GM18502 (cell line): ENCODE results near the gene C1QL1.

Experiments
- ATAC-seq: cut with Tn5 transposase; IDR thresholded peaks from one replicate; pipeline ENCODE4 v1.9.1; 2021; ENCODE audit warnings: mild to moderate bottlenecking; ENCODE audit not compliant: unreplicated experiment, poor library complexity

Gene C1QL1

DNA sequence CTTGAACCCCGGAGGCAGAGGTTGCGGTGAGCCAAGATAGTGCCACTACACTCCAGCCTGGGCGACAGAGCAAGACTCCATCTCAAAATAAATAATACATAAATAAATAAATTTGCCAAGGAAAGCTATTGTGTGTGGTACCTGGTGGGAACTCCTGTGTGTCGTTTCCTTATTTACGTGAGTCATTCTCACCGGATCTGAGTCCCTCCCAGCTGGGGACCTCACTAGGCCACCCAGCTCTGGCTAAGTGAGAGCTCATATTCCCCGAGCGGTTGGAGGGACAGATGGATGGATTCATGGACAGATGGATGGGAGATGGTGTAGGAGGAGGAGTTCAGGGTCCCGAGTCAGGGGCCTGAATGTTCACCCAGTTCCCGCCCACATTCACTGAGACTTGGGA, 22.9 kb upstream of the C1QL1 start:
- ATAC-seq: no peak

DNA sequence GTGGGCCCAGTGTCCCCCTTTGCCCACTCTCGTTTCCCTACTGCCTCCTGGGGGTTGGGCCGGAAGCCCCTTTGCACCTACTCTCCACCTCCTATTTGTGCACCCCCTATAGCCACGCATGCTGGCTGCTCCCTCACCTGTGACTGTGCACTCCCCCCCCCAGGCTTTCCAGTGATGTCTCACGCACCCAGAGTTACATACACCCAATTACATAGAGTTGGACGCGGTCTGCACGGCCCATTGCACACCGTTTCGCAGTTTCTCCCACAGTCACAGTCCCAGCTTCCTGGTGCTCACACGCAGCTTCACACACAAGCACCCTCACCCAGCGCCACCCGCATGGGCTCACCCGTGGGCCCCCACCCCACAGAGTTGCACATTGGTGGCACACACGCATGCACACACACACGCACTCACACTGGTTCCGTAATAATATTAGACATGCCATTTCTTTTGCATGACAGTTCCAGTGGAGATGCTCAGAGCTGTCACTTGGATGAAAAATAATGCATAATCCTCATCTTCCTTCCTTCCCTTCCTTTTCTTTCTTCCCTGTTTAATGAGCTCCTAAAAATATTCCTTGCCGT, 21.5 kb upstream of the C1QL1 start:
- ATAC-seq: no peak

DNA sequence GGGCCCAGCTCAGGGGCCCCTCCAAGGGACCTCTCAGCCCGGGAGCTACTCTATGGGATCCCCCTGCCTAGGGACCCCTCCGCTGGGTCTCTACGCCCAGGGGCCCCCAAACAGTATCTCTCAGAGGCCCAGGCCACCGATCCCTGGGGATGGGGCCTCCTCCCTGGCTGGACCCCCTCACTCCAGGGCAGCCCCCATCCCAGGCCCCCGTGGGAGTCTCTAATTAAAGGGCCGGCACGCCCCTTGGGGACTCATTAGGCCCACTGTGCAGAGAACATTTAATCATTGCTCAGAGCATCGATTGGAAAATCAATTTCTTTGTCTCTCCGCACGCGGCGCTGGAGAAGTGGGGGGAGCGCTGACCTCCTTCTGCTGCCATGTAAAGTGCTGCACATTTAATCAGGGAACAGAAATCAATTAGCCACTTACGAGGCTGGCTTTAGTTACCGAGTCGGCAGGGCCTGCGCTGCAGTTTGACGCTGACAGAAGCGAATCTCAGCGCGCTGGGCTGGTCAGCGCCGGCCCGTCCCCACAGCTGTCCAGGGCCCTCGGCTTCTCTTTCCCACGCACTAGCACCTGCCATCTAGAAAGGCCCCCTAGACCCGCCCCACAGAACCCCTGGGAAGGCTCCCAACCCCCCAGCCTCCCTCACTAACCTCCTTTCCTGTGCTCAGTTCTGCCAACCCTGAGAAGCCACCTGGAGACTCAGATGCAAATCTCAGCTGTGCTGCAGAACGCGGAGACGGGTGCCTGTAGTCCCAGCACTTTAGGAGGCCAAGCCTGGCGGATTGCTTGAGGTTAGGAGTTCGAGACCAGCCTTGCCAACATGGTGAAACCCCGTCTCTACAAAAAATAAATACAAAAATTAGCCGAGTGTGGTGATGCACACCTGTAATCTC, 20.2 kb upstream of the C1QL1 start:
- no peak for ATAC-seq

- ATAC-seq: no peak
Measured at GRCh38 chr17:44983563-44983962, 15.5 kb upstream of the C1QL1 start.

DNA sequence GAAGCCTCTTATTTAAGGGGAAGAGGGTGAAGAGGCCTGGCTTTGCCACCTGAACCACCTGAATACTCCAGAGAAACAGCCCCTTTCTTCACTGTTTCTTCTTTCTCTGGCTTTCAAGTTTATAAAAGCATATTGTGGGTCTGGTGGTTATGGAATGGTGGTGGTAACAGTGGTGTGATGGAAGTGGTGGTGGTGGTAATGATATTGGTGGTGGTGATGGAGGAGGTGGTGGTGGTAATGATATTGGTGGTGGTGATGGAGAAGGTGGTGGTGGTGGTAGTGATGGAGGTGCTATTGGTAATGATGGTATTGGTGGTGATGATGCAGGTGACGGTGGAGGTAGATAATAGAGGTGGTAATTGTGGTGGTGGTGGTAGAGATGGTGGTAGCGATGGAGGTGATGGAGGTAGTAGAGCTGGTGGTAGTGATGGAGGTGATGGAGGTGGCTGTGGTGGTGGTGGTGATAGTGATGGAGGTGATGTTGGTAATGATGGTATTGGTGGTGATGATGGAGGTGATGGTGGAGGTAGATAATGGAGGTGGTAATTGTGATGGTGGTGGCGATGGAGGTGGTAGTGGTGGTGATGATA, 14.1 kb upstream of the C1QL1 start:
- ATAC-seq: no peak

DNA sequence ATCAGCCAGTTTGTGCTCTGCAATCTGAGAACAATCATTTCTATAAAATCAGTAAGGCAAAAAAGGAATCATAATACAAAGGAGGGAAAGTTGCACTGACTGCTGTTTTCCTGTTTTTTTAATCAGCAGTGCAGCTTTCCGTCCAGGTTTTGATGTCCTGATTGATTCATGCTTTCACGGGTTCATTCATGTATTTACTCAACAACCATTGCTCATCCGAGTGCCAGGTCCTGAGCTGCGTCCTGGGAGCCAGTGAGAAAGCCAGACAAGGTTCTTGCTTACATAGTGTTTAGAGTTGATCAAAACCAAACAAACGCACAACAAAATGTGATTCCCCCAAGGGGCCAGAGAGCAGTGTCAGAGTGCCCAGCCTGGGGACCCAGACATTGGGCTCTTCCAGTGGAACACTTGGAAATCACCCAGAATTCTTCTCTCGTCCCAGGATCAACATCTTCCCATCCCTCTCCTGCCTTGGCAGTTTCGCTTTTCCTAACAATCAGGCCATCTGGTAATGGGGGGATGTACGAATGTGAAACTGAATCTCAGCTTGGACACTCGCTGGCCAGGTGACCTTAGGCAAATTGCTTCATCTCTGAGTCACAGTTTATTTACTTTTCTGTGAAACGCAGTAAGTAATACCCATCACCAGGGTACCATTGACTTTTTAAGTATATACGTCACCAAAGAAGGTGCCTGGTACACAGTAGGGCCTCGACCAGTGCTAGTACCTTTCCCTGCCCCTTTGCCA, 13.3 kb upstream of the C1QL1 start:
- no peak for ATAC-seq

GRCh38 chr17:44979426-44979995, 11.4 kb upstream of the C1QL1 start:
- no peak for ATAC-seq

DNA sequence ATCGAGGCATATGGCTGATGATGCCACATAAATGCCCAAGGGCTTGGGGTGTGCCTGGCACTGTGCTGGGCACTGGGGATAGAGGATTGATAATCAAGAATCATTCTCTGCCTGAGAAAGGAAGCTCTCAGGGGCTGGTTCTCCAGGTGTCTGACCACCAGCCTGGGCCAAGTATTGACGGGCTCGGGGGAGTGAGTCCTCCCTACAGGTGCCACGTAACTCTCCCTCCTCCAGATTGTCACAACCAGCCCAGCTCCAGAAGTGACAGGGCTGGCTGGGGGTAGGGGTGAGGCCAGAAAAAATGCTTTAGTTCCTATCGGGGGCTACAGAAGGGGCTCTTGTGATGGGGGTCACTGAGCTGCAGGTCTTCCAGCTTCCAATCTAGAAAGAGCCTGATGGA, 10.7 kb upstream of the C1QL1 start:
- no peak for ATAC-seq

DNA sequence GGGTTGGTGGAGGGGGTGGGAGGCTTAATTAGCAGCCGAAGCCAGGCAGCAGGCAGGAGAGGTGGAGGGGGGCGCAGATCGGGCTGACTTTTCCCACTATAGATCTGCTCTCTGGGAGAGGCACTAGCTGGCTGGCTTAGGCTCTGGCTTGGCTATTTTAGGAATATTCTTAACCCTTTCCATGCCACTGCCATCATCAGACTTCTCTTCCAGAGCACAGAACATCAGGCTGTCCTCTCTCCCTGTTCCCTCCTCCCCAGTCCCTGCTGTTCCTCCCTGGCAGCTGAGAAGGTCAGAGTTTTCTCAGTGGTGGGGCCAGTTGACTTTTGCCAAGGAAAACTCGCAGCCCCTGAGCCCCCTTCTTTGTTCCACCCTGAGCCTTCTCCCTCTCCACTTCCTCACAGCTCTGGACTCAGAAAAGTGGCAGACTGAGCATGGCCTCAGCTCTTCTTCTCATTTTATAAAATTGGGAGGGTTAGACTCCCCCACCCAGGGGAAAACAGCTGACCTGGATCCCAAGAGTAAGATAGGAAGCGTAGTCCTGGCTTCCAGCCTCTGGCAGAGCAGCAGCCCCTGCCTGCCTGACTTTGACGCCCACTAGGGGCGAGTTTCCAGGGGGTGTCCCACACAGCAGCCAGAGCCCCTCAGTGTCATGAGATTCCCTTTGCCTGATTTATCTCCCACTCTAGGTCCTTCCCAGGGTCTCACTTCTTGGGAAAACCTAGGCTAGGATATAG, 9.9 kb upstream of the C1QL1 start:
- ATAC-seq: no peak

- ATAC-seq: no peak
Measured at GRCh38 chr17:44977065-44977464, 9.0 kb upstream of the C1QL1 start.

- ATAC-seq: no peak
Measured at GRCh38 chr17:44976206-44976605, 8.1 kb upstream of the C1QL1 start.

GRCh38 chr17:44972953-44973352, 4.8 kb upstream of the C1QL1 start:
- ATAC-seq: no peak

DNA sequence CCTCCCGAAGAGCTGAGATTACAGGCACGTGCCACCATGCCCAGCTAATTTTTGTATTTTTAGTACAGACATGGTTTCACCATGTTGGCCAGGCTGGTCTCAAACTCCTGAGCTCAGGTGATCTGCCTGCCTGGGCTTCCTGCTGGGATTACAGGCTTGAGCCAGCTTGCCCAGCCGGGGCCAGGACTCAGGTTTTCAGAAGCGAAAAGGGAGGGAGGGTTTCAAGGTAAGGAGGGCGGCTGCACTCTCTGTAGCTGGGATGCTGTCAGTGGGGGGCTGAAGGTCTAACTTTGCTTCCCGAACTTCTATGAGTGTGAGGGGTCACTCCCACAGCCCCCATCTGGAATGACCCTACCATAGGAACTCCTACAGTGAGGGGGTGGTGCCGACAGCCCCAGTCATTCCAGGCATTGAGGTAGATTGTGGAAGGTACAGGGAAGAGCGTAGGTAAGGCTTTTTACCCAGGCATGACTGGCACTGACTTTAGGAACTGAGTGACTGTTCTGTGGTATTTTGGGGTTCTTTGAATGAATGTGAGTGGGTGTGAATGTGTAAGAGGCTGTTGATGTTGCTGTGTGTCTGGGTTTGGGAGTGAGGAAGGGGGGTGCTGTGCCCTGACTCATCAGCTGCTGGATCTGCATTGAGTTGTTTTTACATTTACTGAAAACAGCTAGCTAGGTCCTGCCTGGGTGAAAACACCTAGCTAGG, 3.8 kb upstream of the C1QL1 start:
- no peak for ATAC-seq

DNA sequence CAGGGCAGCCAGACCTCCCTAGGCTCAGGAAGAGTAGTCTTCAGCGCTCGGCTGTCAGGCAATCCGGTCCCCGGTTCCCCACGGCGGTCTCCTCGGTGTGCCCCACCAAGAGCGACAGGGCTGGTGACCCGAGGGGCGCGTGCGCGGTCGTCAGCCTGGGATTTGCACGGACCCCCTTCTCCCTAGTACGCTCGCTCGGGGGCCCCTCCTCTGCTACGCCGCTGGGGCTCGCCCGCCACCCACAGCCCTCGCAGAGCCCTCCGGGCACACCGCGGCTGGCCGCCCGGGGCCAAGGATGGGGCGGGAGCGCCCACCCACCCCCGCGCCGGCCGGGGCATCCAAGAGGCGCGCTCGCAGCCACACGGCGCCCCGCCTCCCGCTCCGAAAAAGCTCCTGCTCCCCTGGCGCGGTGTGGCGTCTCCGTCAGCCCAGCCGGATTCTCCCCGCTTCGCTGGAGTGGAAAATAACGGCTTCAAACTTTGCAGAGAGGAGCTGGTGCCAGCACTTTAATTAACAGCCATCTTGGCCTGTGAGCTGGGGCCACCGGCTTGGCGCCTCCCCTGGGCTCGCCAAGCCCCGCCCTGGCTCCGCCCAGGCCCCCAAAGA, 2.1 kb upstream of the C1QL1 start:
- no peak for ATAC-seq

DNA sequence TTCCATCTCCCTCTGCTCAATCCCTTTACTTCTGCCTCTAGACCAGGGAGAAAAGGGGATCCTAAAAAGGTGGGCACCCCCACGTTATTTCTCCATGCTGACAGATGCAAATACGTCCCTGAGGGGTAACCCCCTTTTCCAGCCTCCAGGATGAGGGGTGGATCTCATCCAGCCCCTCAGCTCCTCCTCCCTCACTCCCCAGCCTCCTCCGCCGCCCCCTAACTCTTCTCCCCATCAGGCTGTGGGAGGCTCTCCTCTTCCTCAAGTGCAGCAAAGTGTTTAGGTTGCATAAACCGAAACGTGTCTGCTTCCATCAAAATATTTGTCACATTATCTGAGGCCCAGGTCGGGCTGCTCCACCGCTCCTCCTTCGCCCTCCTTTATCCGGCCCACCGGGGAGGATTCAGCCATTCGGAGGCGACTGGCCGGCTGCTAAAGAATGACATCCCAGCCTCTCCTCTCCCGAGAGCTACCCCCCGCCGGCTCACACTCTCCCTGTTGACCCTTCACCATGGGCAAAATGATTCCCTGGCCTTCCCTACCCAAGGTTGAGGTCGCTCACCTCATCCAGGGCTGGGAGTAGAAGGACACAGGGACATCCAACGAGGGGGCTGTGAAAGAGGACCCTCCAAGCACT, 1.2 kb upstream of the C1QL1 start:
- no peak for ATAC-seq

DNA sequence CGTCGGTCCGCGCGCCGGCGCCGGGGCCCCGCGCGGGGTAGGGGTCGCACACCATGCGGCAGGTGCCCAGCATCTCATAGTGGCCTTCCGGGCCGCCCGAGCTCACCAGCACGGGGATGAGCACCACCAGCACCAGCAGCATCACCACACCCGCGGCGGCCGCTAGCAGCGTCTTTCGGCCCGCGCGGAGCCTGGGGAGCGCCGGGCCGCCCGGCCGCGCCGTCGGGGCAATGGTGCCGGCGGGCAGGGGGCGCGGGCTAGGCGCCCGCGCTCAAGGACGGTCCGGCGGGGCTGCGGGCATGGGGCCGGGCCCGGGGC, 237 bp downstream of the C1QL1 start:
- peak; percentile 15 for ATAC-seq

- no peak for ATAC-seq
Measured at GRCh38 chr17:44967026-44967906, 837 bp downstream of the C1QL1 start.
